T-helper 2 cell treated with Interferon-gamma antibody and Interleukin-4, amounts not matched to agents 5 μg/mL and 100 μg/mL, for 36 hours (primary cell): Measurements from ENCODE around the gene REN.

Experiments used
- DNase-seq: peaks from one replicate; pipeline ENCODE4 v3.0.0; 2021; ENCODE audit warnings: low spot score
- H3K27ac Mint-ChIP-seq: one replicate; pipeline ENCODE4 v1.8.0; 2021; ENCODE audit warnings: mild to moderate bottlenecking, mixed read lengths
- H3K27me3 Mint-ChIP-seq: one replicate; pipeline ENCODE4 v1.8.0; 2021; ENCODE audit warnings: low read depth, mixed read lengths
- H3K36me3 Mint-ChIP-seq: one replicate; pipeline ENCODE4 v1.8.0; 2021; ENCODE audit warnings: low read depth, mixed read lengths
- H3K4me1 Mint-ChIP-seq: one replicate; pipeline ENCODE4 v1.8.0; 2021; ENCODE audit warnings: low read depth, mixed read lengths
- H3K4me3 Mint-ChIP-seq: one replicate; pipeline ENCODE4 v1.8.0; 2022; ENCODE audit warnings: mild to moderate bottlenecking, moderate library complexity, mixed read lengths
- H3K9me3 Mint-ChIP-seq: one replicate; pipeline ENCODE4 v1.8.0; 2021; ENCODE audit warnings: mixed read lengths

REN gene

GRCh38 chr1:204143276-204144041, 22.7 kb downstream of the REN start:
- no peaks in the 10 kb centered on the region for H3K9me3 Mint-ChIP-seq
- H3K4me3 Mint-ChIP-seq = no peak overlapping the region
- no peak overlapping the region for H3K27ac Mint-ChIP-seq
- H3K4me1 Mint-ChIP-seq = no peaks in the 10 kb centered on the region
- DNase-seq = no peak
- peaks cover 4% of the 10 kb centered on the region for H3K27me3 Mint-ChIP-seq
- H3K36me3 Mint-ChIP-seq = no peaks in the 10 kb centered on the region

- Mint-ChIP-seq H3K4me1 (no peaks in the 10 kb centered on the region), H3K4me3 (no peak overlapping the region), H3K9me3 (no peaks in the 10 kb centered on the region), H3K36me3 (no peaks in the 10 kb centered on the region), H3K27me3 (peaks cover 4% of the 10 kb centered on the region), H3K27ac (no peak overlapping the region)
- no peak for DNase-seq
Measured at GRCh38 chr1:204142032-204142974, 23.8 kb downstream of the REN start.

GRCh38 chr1:204141131-204141530, 25.0 kb downstream of the REN start:
- Mint-ChIP-seq H3K27ac (no peak overlapping the region), H3K9me3 (no peaks in the 10 kb centered on the region), H3K4me3 (no peak overlapping the region), H3K27me3 (peaks cover 4% of the 10 kb centered on the region), H3K4me1 (no peaks in the 10 kb centered on the region), H3K36me3 (no peaks in the 10 kb centered on the region)
- no peak for DNase-seq

DNA sequence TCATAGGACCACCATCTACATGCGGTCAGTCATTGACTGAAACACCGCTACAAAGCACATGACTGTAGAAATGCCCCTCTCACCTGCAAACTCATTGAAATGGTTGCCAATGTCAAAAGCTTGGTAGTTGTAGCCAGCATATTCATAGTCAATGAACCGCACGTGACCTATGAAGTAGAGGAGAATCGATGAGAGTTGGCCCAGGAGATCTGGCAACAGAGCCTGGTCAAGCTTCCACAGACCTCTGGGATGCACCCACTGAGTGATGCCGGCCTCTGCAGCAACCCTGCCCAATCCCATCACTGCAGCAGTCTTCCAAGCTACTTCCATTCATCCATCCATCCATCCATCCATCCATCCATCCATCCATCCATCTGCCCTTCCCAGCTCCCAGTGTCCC, 26.2 kb downstream of the REN start:
- H3K4me1 Mint-ChIP-seq = no peaks in the 10 kb centered on the region
- no peak overlapping the region for H3K27ac Mint-ChIP-seq
- no peaks in the 10 kb centered on the region for H3K36me3 Mint-ChIP-seq
- no peaks in the 10 kb centered on the region for H3K9me3 Mint-ChIP-seq
- H3K4me3 Mint-ChIP-seq = no peak overlapping the region
- DNase-seq = no peak
- H3K27me3 Mint-ChIP-seq = peaks cover 2% of the 10 kb centered on the region

- DNase-seq = no peak
- Mint-ChIP-seq H3K27me3 (peaks cover 2% of the 10 kb centered on the region), H3K27ac (no peak overlapping the region), H3K4me1 (no peaks in the 10 kb centered on the region), H3K9me3 (no peaks in the 10 kb centered on the region), H3K36me3 (no peaks in the 10 kb centered on the region), H3K4me3 (no peak overlapping the region)
Measured at GRCh38 chr1:204139088-204139487, 27.0 kb downstream of the REN start.

GRCh38 chr1:204136814-204137213, 29.3 kb downstream of the REN start:
- Mint-ChIP-seq H3K9me3 (no peaks in the 10 kb centered on the region), H3K27ac (no peak overlapping the region), H3K27me3 (peaks cover 2% of the 10 kb centered on the region), H3K4me3 (no peak overlapping the region), H3K4me1 (no peaks in the 10 kb centered on the region), H3K36me3 (no peaks in the 10 kb centered on the region)
- DNase-seq = no peak

GRCh38 chr1:204134103-204134502, 32.0 kb downstream of the REN start:
- Mint-ChIP-seq H3K36me3 (no peaks in the 10 kb centered on the region), H3K4me1 (peaks cover 3% of the 10 kb centered on the region), H3K27me3 (peaks cover 2% of the 10 kb centered on the region), H3K9me3 (no peaks in the 10 kb centered on the region), H3K27ac (no peak overlapping the region), H3K4me3 (no peak overlapping the region)
- DNase-seq = no peak

- no peak for DNase-seq
- peaks cover 7% of the 10 kb centered on the region for H3K4me1 Mint-ChIP-seq
- no peaks in the 10 kb centered on the region for H3K36me3 Mint-ChIP-seq
- H3K4me3 Mint-ChIP-seq = no peak overlapping the region
- H3K27ac Mint-ChIP-seq = no peak overlapping the region
- no peaks in the 10 kb centered on the region for H3K9me3 Mint-ChIP-seq
- H3K27me3 Mint-ChIP-seq = no peaks in the 10 kb centered on the region
Measured at GRCh38 chr1:204132718-204133117, 33.4 kb downstream of the REN start.

DNA sequence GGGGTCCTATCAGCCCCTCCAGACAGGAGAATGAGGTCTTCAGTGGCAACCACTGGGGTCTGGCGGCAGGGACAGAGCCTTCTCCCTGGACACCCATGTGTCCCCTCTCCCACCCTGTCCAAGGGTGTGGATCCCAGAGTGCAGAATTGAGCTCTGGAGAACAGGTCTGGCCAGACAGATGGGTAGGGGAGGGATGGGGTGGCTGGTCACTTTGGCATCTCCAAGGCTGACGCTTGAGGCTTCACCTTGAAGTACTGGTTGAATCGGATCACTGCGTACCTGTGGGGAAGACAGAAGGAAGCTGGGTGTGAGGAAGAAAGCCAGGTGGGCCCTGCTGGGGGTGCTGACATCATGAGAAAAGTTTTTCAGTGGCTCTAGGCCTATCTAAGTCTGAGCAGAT, 34.2 kb downstream of the REN start:
- Mint-ChIP-seq H3K36me3 (no peaks in the 10 kb centered on the region), H3K4me3 (no peak overlapping the region), H3K27ac (no peak overlapping the region), H3K9me3 (no peaks in the 10 kb centered on the region), H3K4me1 (peaks cover 7% of the 10 kb centered on the region), H3K27me3 (no peaks in the 10 kb centered on the region)
- DNase-seq = no peak

DNA sequence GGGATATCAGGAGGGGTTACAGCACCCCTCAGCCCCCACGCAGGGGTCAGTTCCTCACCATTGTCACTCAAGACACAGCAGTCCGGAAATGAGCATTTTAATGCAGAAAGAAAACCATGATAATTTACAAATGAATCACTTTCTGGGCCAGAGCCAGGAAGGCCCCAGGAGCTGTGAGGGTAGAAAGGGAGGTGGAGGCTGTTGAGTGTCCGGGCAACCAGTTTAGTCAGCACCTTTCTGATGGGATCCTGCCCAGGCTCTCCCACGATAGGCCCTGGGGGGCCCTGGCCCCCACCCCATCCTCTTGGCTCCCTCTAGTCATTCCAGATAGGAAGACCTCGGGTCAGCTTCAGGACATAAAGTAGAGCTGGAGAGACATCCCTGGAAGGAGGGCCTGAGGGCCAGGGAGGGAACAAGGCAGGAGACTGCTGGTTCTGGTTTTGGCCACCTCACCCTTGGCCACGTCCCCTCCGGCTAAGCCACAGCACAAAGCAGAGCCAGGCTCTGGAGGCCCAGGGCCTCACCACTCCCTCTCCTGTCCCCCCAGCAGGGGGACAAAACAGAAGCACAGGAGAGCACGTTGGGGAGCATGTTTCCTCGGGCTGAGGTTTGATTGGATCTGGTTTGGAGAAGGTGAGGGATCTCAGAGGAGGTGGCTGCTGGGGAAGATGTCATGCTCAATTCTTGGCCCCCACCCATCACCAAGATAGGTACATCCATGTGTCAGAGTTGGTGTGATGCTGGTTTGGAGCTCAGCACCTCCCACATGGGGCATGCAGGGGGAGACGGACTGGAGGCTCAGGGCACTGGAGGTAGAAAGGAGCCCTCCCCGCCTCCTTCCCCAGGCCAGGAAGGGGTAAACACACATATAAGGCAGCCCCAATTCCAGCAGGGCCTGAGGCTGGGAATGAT, 34.9 kb downstream of the REN start:
- Mint-ChIP-seq H3K4me1 (peaks cover 7% of the 10 kb centered on the region), H3K4me3 (no peak overlapping the region), H3K9me3 (no peaks in the 10 kb centered on the region), H3K27ac (no peak overlapping the region), H3K27me3 (no peaks in the 10 kb centered on the region), H3K36me3 (no peaks in the 10 kb centered on the region)
- no peak for DNase-seq

- Mint-ChIP-seq H3K9me3 (no peaks in the 10 kb centered on the region), H3K4me3 (no peak overlapping the region), H3K27me3 (no peaks in the 10 kb centered on the region), H3K4me1 (peaks cover 7% of the 10 kb centered on the region), H3K36me3 (no peaks in the 10 kb centered on the region), H3K27ac (no peak overlapping the region)
- no peak for DNase-seq
Measured at GRCh38 chr1:204130178-204130577, 36.0 kb downstream of the REN start.

- peak overlapping the region; percentile 45 for H3K4me3 Mint-ChIP-seq
- H3K27me3 Mint-ChIP-seq = no peaks in the 10 kb centered on the region
- no peaks in the 10 kb centered on the region for H3K36me3 Mint-ChIP-seq
- peak; percentile 48 for DNase-seq
- no peaks in the 10 kb centered on the region for H3K9me3 Mint-ChIP-seq
- peaks cover 7% of the 10 kb centered on the region for H3K4me1 Mint-ChIP-seq
- no peak overlapping the region for H3K27ac Mint-ChIP-seq
Measured at GRCh38 chr1:204128964-204129896, 36.9 kb downstream of the REN start.

- Mint-ChIP-seq H3K27ac (no peak overlapping the region), H3K27me3 (no peaks in the 10 kb centered on the region)
Measured at GRCh38 chr1:204128464-204128963, 37.6 kb downstream of the REN start.

More at GRCh38 chr1:204128464-204128963, 37.6 kb downstream of the REN start:
- peak overlapping the region; percentile 38 for H3K4me3 Mint-ChIP-seq
- H3K9me3 Mint-ChIP-seq = no peaks in the 10 kb centered on the region
- no peaks in the 10 kb centered on the region for H3K36me3 Mint-ChIP-seq
- peaks cover 7% of the 10 kb centered on the region for H3K4me1 Mint-ChIP-seq
- DNase-seq = no peak
